GM21360 (cell line): ENCODE measurements around the gene ADCY2.

Experiments used
- ATAC-seq: cut with Tn5 transposase; IDR thresholded peaks from one replicate; pipeline ENCODE4 v1.9.1; 2021; ENCODE audit warnings: mild to moderate bottlenecking, moderate library complexity; ENCODE audit not compliant: unreplicated experiment

ADCY2 gene

DNA sequence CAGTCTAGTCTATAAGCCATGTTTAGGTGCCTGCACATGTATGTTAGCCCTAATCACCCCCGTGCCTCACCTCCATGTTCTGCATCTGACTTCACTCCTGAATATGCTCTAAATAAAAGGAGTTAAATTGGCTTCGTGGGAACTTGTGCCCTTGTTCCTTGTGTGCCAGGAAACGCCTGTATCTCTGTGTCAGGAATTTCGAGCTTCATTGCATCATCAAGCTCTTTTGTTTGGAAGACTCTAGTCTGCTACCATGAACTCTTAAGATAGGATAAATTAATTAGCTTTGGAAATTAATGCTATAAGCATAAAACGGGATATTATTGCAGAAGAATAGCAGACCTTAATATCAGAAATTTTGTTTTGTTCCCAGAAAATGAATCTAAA, 99.2 kb downstream of the ADCY2 start:
- ATAC-seq, result no peak

- ATAC-seq, result no peak
Observed at GRCh38 chr5:7500256-7500655, 104.3 kb downstream of the ADCY2 start.

DNA sequence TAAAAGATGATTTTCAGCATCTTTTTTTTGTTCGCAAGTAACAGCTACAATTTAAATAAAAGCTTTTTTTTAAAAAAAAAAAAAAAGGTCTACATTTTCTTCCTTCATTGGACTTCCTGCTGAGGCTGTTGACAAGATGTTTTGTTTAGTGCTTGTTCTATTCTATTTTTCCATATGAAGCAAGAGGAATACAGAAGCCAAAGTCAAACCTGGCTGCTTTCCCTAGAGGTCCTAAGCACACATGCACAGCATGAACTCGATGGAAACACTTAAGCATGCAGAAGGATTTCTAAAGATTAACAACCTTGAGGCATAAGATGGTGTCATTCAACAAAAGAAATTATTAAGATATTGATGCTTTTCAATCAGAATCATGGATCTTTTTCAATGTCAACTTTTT, 105.1 kb downstream of the ADCY2 start:
- no peak for ATAC-seq

GRCh38 chr5:7503564-7503963, 107.6 kb downstream of the ADCY2 start:
- ATAC-seq, result no peak

GRCh38 chr5:7515284-7515914, 119.5 kb downstream of the ADCY2 start:
- ATAC-seq, result no peak

- no peak for ATAC-seq
Observed at GRCh38 chr5:7516253-7516652, 120.3 kb downstream of the ADCY2 start.

GRCh38 chr5:7517006-7517405, 121.1 kb downstream of the ADCY2 start:
- no peak for ATAC-seq

GRCh38 chr5:7518947-7519560, 123.1 kb downstream of the ADCY2 start:
- ATAC-seq, result no peak

- ATAC-seq, result no peak
Observed at GRCh38 chr5:7519564-7519963, 123.6 kb downstream of the ADCY2 start.

DNA sequence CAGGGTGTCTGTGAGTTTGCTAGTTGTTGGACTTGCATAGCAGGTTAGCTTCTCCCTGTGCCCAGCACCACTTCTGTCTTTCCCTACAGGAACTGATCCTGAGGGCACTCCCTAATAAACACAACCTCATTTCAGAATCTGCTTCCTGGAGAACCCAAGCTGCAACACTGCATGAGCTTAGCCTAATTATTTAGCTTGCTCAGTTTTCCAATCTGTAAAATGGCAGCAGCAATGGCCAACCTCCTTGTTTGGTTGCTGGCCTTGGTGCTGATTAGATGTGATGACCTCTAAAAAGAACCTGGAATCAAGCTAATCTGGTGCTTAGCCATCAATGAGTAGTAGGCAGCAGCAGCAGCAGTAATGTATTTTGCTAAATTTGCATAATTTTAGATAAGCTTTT, 133.9 kb downstream of the ADCY2 start:
- ATAC-seq, result no peak

- no peak for ATAC-seq
Observed at GRCh38 chr5:7533941-7534340, 138.0 kb downstream of the ADCY2 start.

- ATAC-seq, result no peak
Observed at GRCh38 chr5:7534505-7534904, 138.6 kb downstream of the ADCY2 start.

DNA sequence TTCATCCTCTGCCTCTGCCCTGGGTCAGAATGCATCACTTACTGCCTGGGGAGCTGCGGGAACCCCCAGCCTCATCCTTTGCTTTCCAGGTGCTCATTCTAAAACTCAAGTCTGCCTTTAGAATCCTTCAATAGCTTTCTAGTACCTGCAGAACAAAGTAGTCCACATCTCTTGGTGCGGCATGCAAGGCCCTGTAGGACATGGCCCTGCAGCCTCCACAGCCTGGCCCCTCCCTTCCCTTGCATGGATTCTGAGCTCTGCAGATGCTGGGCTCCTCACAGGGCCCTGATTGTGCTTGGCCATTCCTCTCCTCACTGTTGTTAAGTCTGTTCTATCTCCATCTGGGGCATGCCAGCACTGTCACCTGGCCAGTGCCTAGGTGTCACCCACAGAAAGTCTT, 141.6 kb downstream of the ADCY2 start:
- no peak for ATAC-seq

- ATAC-seq, result no peak
Observed at GRCh38 chr5:7539571-7539970, 143.6 kb downstream of the ADCY2 start.

GRCh38 chr5:7540736-7541485, 145.0 kb downstream of the ADCY2 start:
- no peak for ATAC-seq

DNA sequence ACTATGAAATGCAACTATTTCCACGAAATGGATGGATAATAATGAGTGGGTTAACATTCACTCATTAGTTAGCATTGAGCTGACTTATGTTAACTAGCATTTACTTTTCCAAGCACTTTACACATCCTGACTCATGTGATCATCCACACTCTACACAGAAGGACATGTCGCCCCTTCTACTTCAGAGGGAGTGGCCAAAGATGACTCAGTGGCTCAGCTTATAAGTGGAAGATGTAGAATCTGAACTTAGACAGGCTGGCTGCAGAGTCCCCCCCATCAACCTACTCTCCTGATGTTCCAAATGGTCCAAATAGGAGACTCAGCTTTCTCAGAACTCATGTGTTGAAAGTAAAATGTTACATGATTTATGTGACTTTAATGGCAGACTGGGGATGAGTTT, 146.0 kb downstream of the ADCY2 start:
- no peak for ATAC-seq

- ATAC-seq, result no peak
Observed at GRCh38 chr5:7546555-7546954, 150.6 kb downstream of the ADCY2 start.

- ATAC-seq, result no peak
Observed at GRCh38 chr5:7548596-7548995, 152.7 kb downstream of the ADCY2 start.

GRCh38 chr5:7565559-7565958, 169.6 kb downstream of the ADCY2 start:
- no peak for ATAC-seq

GRCh38 chr5:7576023-7576715, 180.2 kb downstream of the ADCY2 start:
- ATAC-seq, result no peak

- no peak for ATAC-seq
Observed at GRCh38 chr5:7577381-7577780, 181.4 kb downstream of the ADCY2 start.

- no peak for ATAC-seq
Observed at GRCh38 chr5:7578071-7578470, 182.1 kb downstream of the ADCY2 start.
